H1 (cell line): ENCODE results near the gene ZNF512B. TPM values are rescaled to one million over a fixed set of nuclear protein-coding genes. Genes with fewer than 3 reads are reported as not detected.

Experiments
- CTCF ChIA-PET: fragments of 300-600 bp; sonication (Branson Sonifier 250); formaldehyde crosslinking; loops from one replicate; lab custom pipeline; 2021; ENCODE audit not compliant: partially characterized antibody; lab: Charles Lee
- POLR2A ChIA-PET: fragments of 300-600 bp; sonication (Branson Sonifier 250); formaldehyde crosslinking; loops from one replicate; lab custom pipeline; 2021; ENCODE audit warnings: inconsistent platforms; ENCODE audit not compliant: partially characterized antibody; lab: Charles Lee
- DNase-seq, 2 experiments: peaks; one replicate each; pipeline versions ENCODE4 v3.0.0 to v3.0.0-alpha.2; 2010 to 2022; ENCODE audit warnings: low spot score in 2 of 2, low read depth in 1 of 2, mixed read lengths in 1 of 2
- FAIRE-seq: peaks from 2 replicates; lab custom pipeline; 2011; peaks lifted over from hg19 to GRCh38; lab: Jason Lieb, UNC
- H2AFZ ChIP-seq: 2 replicates; pipeline ENCODE4 v1.8.1; 2012; ENCODE audit warnings: low read length, inconsistent platforms
- H2AK5ac ChIP-seq: 2 replicates; pipeline ENCODE4 v1.6.1; 2013; ENCODE audit warnings: low read depth, low read length
- H2BK120ac ChIP-seq: replicated peaks from 2 replicates; pipeline ENCODE3; 2013; ENCODE audit warnings: low read depth, low read length, inconsistent platforms
- H2BK12ac ChIP-seq: 2 replicates; pipeline ENCODE4 v1.6.1; 2013; ENCODE audit warnings: low read depth, low read length
- H2BK15ac ChIP-seq: 2 replicates; pipeline ENCODE4 v1.6.1; 2013; ENCODE audit warnings: low read length
- H2BK20ac ChIP-seq: 2 replicates; pipeline ENCODE4 v1.6.1; 2013; ENCODE audit warnings: low read length
- H2BK5ac ChIP-seq: 2 replicates; pipeline ENCODE4 v1.6.1; 2013; ENCODE audit warnings: low read depth, low read length
- H3K14ac ChIP-seq: 2 replicates; pipeline ENCODE4 v1.6.1; 2013; ENCODE audit warnings: inconsistent platforms; ENCODE audit not compliant: insufficient read length
- H3K18ac ChIP-seq: 2 replicates; pipeline ENCODE4 v1.6.1; 2013; ENCODE audit warnings: low read length; ENCODE audit errors: extremely low read depth
- H3K23ac ChIP-seq: 2 replicates; pipeline ENCODE4 v1.6.1; 2013; ENCODE audit warnings: inconsistent platforms; ENCODE audit not compliant: insufficient read length
- H3K23me2 ChIP-seq: 2 replicates; pipeline ENCODE4 v1.6.1; 2013; ENCODE audit warnings: low read depth, low read length
- H3K27ac ChIP-seq: 2 replicates; pipeline ENCODE4 v1.6.1; 2011; ENCODE audit warnings: low read depth, low read length, inconsistent platforms
- H3K27me3 ChIP-seq, 4 experiments: replicated peaks in 1 of 4; 1 replicate in 1 of 4; 2 replicates in 3 of 4; pipeline versions ENCODE4 v1.6.1 to v1.8.1; 2011 to 2013; ENCODE audit warnings: low read length in 3 of 4, mild to moderate bottlenecking in 3 of 4, inconsistent platforms in 2 of 4, mixed read lengths in 2 of 4, moderate library complexity in 1 of 4; ENCODE audit not compliant: control insufficient read depth in 3 of 4, insufficient read depth in 3 of 4; ENCODE audit errors: extremely low read depth in 1 of 4
- H3K36me3 ChIP-seq, 4 experiments: 2 replicates each; pipeline versions ENCODE4 v1.6.1 to v1.8.1; 2011 to 2013; ENCODE audit warnings: mild to moderate bottlenecking in 4 of 4, low read length in 3 of 4, moderate library complexity in 2 of 4, control low read depth in 1 of 4, inconsistent platforms in 1 of 4; ENCODE audit not compliant: insufficient read depth in 4 of 4, control insufficient read depth in 2 of 4
- H3K4ac ChIP-seq: replicated peaks from 2 replicates; pipeline ENCODE3; 2013; ENCODE audit warnings: low read length, low read depth, mixed read lengths, inconsistent platforms; ENCODE audit not compliant: insufficient read length
- H3K4me1 ChIP-seq, 4 experiments: replicated peaks in 1 of 4; 1 replicate in 1 of 4; 2 replicates in 3 of 4; pipeline versions ENCODE4 v1.6.1 to v1.8.1; 2011 to 2013; ENCODE audit warnings: low read length in 3 of 4, inconsistent platforms in 2 of 4, mixed read lengths in 1 of 4; ENCODE audit not compliant: insufficient read depth in 4 of 4, control insufficient read depth in 3 of 4
- H3K4me2 ChIP-seq, 2 experiments: 2 replicates each; pipeline versions ENCODE4 v1.6.1 to v1.8.1; 2011 to 2013; ENCODE audit warnings: low read depth in 2 of 2, low read length in 2 of 2, control low read depth in 1 of 2, inconsistent platforms in 1 of 2, mild to moderate bottlenecking in 1 of 2; ENCODE audit not compliant: insufficient read depth in 1 of 2
- H3K4me3 ChIP-seq, 4 experiments: fragments of 200-600, 300-600 bp in 1 of 4; sonication (generic), shearing (Covaris generic), sonication (Bioruptor Twin) in 1 of 4; 2 replicates each; pipeline versions ENCODE4 v1.5.1 to v1.8.1; 2011 to 2016; ENCODE audit warnings: low read length in 4 of 4, low read depth in 3 of 4, control low read depth in 2 of 4, inconsistent platforms in 2 of 4, mild to moderate bottlenecking in 2 of 4, mixed read lengths in 1 of 4, moderate library complexity in 1 of 4; ENCODE audit not compliant: insufficient read depth in 2 of 4; ENCODE audit errors: extremely low read depth in 1 of 4
- H3K56ac ChIP-seq: replicated peaks from 2 replicates; pipeline ENCODE3; 2013; ENCODE audit warnings: low read depth, mild to moderate bottlenecking, mixed read lengths, low read length, inconsistent platforms; ENCODE audit not compliant: insufficient read length
- H3K79me1 ChIP-seq: 2 replicates; pipeline ENCODE4 v1.6.1; 2013; ENCODE audit warnings: low read depth, low read length, control low read depth
- H3K79me2 ChIP-seq, 2 experiments: 2 replicates each; pipeline versions ENCODE4 v1.6.1 to v1.8.1; 2012 to 2013; ENCODE audit warnings: low read length in 2 of 2, mild to moderate bottlenecking in 2 of 2, inconsistent platforms in 1 of 2; ENCODE audit not compliant: insufficient read depth in 2 of 2, control insufficient read depth in 1 of 2
- H3K9ac ChIP-seq, 4 experiments: replicated peaks in 1 of 4; 1 replicate in 1 of 4; 2 replicates in 3 of 4; pipeline versions ENCODE4 v1.6.1 to v1.8.1; 2011 to 2013; ENCODE audit warnings: low read depth in 3 of 4, low read length in 3 of 4, control low read depth in 2 of 4, mild to moderate bottlenecking in 2 of 4, moderate library complexity in 2 of 4, inconsistent platforms in 1 of 4; ENCODE audit errors: extremely low read depth in 1 of 4
- H3K9me3 ChIP-seq, 2 experiments: 2 replicates each; pipeline versions ENCODE4 v1.6.1 to v1.8.1; 2012 to 2013; ENCODE audit warnings: mild to moderate bottlenecking in 2 of 2, moderate library complexity in 2 of 2, control low read depth in 1 of 2, inconsistent platforms in 1 of 2, low read depth in 1 of 2, low read length in 1 of 2, mixed read lengths in 1 of 2; ENCODE audit not compliant: insufficient read depth in 2 of 2
- H4K20me1 ChIP-seq, 2 experiments: replicated peaks in 1 of 2; 2 replicates each; pipeline versions ENCODE3 to v1.8.1; 2011 to 2013; ENCODE audit warnings: inconsistent platforms in 2 of 2, low read length in 2 of 2, mild to moderate bottlenecking in 1 of 2; ENCODE audit not compliant: insufficient read depth in 2 of 2, control insufficient read depth in 1 of 2
- H4K5ac ChIP-seq: 2 replicates; pipeline ENCODE4 v1.6.1; 2013; ENCODE audit warnings: low read length, low read depth, mixed read lengths, inconsistent platforms; ENCODE audit not compliant: insufficient read length
- H4K8ac ChIP-seq: 2 replicates; pipeline ENCODE4 v1.8.0; 2013; ENCODE audit warnings: mild to moderate bottlenecking, moderate library complexity, low read length, inconsistent platforms; ENCODE audit not compliant: insufficient read depth; ENCODE audit errors: extremely low read depth
- H4K91ac ChIP-seq: replicated peaks from 2 replicates; pipeline ENCODE3; 2013; ENCODE audit warnings: low read length, mixed read lengths, inconsistent platforms; ENCODE audit not compliant: insufficient read length
- ATF3 ChIP-seq: IDR thresholded peaks from 2 replicates; pipeline ENCODE4 v1.6.1; 2011; ENCODE audit warnings: low read depth, mild to moderate bottlenecking, low read length; ENCODE audit not compliant: insufficient read depth
- CBX8 ChIP-seq: fragments of 300-800, 300-1000 bp; sonication (generic); IDR thresholded peaks from 2 replicates; pipeline ENCODE4 v1.7.1; 2016; ENCODE audit warnings: low read depth, low read length, borderline replicate concordance
- CTBP2 ChIP-seq: IDR thresholded peaks from 2 replicates; pipeline ENCODE4 v1.7.0; 2011; ENCODE audit warnings: borderline replicate concordance, mild to moderate bottlenecking, moderate library complexity, mixed read lengths, low read length; ENCODE audit not compliant: insufficient read depth, insufficient read length
- FOSL1 ChIP-seq: IDR thresholded peaks from 2 replicates; pipeline ENCODE4 v1.6.1; 2011; ENCODE audit warnings: mild to moderate bottlenecking, low read depth, low read length, moderate library complexity; ENCODE audit not compliant: insufficient read depth
- KDM5A ChIP-seq: fragments of 200-600 bp; IDR thresholded peaks from 2 replicates; pipeline ENCODE4 v1.7.1; 2012; ENCODE audit warnings: mild to moderate bottlenecking, low read length, inconsistent platforms, mixed read lengths
- MAX ChIP-seq: IDR thresholded peaks from 2 replicates; pipeline ENCODE4 v1.6.1; 2012; ENCODE audit warnings: inconsistent platforms
- RBBP5 ChIP-seq: IDR thresholded peaks from 2 replicates; pipeline ENCODE4 v1.7.1; 2012; ENCODE audit warnings: low read depth, mild to moderate bottlenecking, inconsistent platforms, low read length, moderate library complexity, borderline replicate concordance
- SP4 ChIP-seq: IDR thresholded peaks from 2 replicates; pipeline ENCODE4 v1.6.1; 2012; ENCODE audit warnings: low read length, inconsistent platforms
- SRF ChIP-seq: IDR thresholded peaks from 2 replicates; pipeline ENCODE4 v1.6.1; 2011; ENCODE audit warnings: mild to moderate bottlenecking, low read depth, low read length, moderate library complexity
- TAF7 ChIP-seq: optimal IDR thresholded peaks from 2 replicates; pipeline ENCODE3; 2011; ENCODE audit warnings: low read depth, mild to moderate bottlenecking, inconsistent platforms, low read length, moderate library complexity, borderline replicate concordance
- WGBS, 2 experiments: shearing (Covaris generic) in 1 of 2; methylation state at CpG; one replicate each; pipeline versions ENCODE4 v1.1.6 to v1.1.7; 2013 to 2015; ENCODE audit warnings: low lambda C conversion rate in 2 of 2, mixed read lengths in 2 of 2, inconsistent platforms in 1 of 2, low coverage in 1 of 2, missing lambda C conversion rate in 1 of 2; ENCODE audit not compliant: insufficient replicate concordance in 2 of 2, insufficient coverage in 1 of 2, insufficient read length in 1 of 2; ENCODE audit errors: extremely low coverage in 1 of 2, missing lambda C conversion rate in 1 of 2; 5-methylcytosine and 5-hydroxymethylcytosine counted together
- polyA plus RNA-seq, 7 experiments: library from polyadenylated mRNA; depleted of rRNA in 3 of 7; stranded (reverse) in 5 of 7; unstranded in 2 of 7; fragments of >200 nt in 5 of 7; fragments of 200-250 nt in 2 of 7; gene quantifications; 1 replicate in 5 of 7; 2 replicates in 1 of 7; 4 replicates in 1 of 7; pipeline versions ENCODE4 v1.2.1 to v1.2.3, GENCODE V29; 2011 to 2013; ENCODE audit warnings: missing spikeins in 2 of 7, mixed read lengths in 2 of 7
- total RNA-seq: library from RNA; stranded (reverse); fragmentation: NEBNext Ultra II Directional; extraction: Animal tissue kit (Norgen Biotek cat#: 25700); gene quantifications from 2 replicates; pipeline ENCODE4 v1.2.1, GENCODE V29; 2021
- TF ChIP-seq, protein P1 (sequence below): IDR thresholded peaks from 2 replicates; pipeline ENCODE4 v1.6.1; 2011; ENCODE audit warnings: low read length, improper control_type of control experiment

Gene ZNF512B
- total and polyA plus RNA-seq, 2 of the 8 experiments (the other 6 are each of a cell fraction or from before 2014, with no cell fraction given), result 7.3 to 26.6 TPM

GRCh38 chr20:63933646-63934045 is 36.1 kb downstream of the ZNF512B start:
- H2BK5ac ChIP-seq, result no peak overlapping the region
- no peak overlapping the region for H4K5ac ChIP-seq
- H3K18ac ChIP-seq, result no peak overlapping the region
- no peak overlapping the region for H2BK15ac ChIP-seq
- no peak overlapping the region for H2AFZ ChIP-seq
- H4K91ac ChIP-seq, result no peak overlapping the region
- ChIA-PET CTCF (interaction anchor here (0.7 to 7.7 kb wide), 16 partner anchors 8 to 999 kb away, joined by 3 to 58 read pairs (median 5); partner anchors contain the start of genes PRPF6 and SAMD10), POLR2A (interaction anchor here (1.3 to 1.4 kb wide), 2 partner anchors 26 to 69 kb away, joined by 3 to 7 read pairs; partner anchors contain the start of gene TPD52L2)
- H3K4me1 ChIP-seq, result peaks cover 0 to under 1% (median 0%) of the 10 kb centered on the region in 4 experiments; a peak in 2 of 7 replicates
- H2BK120ac ChIP-seq, result no peak overlapping the region
- peaks cover 2% of the 10 kb centered on the region; the same call in 1 of the 2 replicates for H3K23me2 ChIP-seq
- no peak overlapping the region; the same call in 1 of the 2 replicates for H4K8ac ChIP-seq
- H3K79me2 ChIP-seq, result no peaks in the 10 kb centered on the region
- FAIRE-seq (no peak), DNase-seq (no peak)
- H3K79me1 ChIP-seq, result 0 out of 2 replicates have a peak, but pooled peaks cover 2% of the 10 kb centered on the region
- H3K27ac ChIP-seq, result no peak overlapping the region
- H3K27me3 ChIP-seq, result no peaks in the 10 kb centered on the region
- H3K9me3 ChIP-seq, result no peaks in the 10 kb centered on the region
- no peak overlapping the region for H3K23ac ChIP-seq
- no peak overlapping the region for H3K9ac ChIP-seq
- no peak overlapping the region for H3K4me3 ChIP-seq
- no peak overlapping the region for H3K4ac ChIP-seq
- no peak overlapping the region for H2AK5ac ChIP-seq
- H2BK20ac ChIP-seq, result no peak overlapping the region
- peaks cover 6 to 16% of the 10 kb centered on the region in 2 experiments for H4K20me1 ChIP-seq
- no peak overlapping the region for H2BK12ac ChIP-seq
- no peak overlapping the region for H3K4me2 ChIP-seq
- no peak overlapping the region for H3K56ac ChIP-seq
- WGBS, 2 experiments, result 94% methylated on average over 5 of the region's 5 CpGs; no CpG with 5 or more reads in 1 of the 2 experiments
- peaks cover 2 to 20% (median 13%) of the 10 kb centered on the region in 4 experiments; a peak in 6 of 8 replicates for H3K36me3 ChIP-seq
- H3K14ac ChIP-seq, result no peak overlapping the region
- no peak for TF ChIP-seq SRF
- TF ChIP-seq FOSL1, result no peak
- TF ChIP-seq SP4, result no peak
- no peak for TF ChIP-seq KDM5A
- TF ChIP-seq RBBP5, result no peak
- no peak for TF ChIP-seq MAX
- TF ChIP-seq CBX8, result no peak
- TF ChIP-seq, protein P1, sequence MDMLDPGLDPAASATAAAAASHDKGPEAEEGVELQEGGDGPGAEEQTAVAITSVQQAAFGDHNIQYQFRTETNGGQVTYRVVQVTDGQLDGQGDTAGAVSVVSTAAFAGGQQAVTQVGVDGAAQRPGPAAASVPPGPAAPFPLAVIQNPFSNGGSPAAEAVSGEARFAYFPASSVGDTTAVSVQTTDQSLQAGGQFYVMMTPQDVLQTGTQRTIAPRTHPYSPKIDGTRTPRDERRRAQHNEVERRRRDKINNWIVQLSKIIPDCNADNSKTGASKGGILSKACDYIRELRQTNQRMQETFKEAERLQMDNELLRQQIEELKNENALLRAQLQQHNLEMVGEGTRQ, result no peak
- TF ChIP-seq ATF3, result no peak
- TF ChIP-seq TAF7, result no peak
- no peak for TF ChIP-seq CTBP2
